ENCODE data around the gene CCDC148.
A peak's percentile ranks its signal among the peaks of the same experiment; 100 is the strongest.

Gene CCDC148

GRCh38 chr2:158205215-158205614, 251.3 kb downstream of the CCDC148 start:
- no peak for DNase-seq

GRCh38 chr2:158204741-158205165, 251.8 kb downstream of the CCDC148 start:
- peak; percentile 31 for DNase-seq

GRCh38 chr2:158202161-158202815, 254.3 kb downstream of the CCDC148 start:
- DNase-seq: peak; percentile 15

DNA sequence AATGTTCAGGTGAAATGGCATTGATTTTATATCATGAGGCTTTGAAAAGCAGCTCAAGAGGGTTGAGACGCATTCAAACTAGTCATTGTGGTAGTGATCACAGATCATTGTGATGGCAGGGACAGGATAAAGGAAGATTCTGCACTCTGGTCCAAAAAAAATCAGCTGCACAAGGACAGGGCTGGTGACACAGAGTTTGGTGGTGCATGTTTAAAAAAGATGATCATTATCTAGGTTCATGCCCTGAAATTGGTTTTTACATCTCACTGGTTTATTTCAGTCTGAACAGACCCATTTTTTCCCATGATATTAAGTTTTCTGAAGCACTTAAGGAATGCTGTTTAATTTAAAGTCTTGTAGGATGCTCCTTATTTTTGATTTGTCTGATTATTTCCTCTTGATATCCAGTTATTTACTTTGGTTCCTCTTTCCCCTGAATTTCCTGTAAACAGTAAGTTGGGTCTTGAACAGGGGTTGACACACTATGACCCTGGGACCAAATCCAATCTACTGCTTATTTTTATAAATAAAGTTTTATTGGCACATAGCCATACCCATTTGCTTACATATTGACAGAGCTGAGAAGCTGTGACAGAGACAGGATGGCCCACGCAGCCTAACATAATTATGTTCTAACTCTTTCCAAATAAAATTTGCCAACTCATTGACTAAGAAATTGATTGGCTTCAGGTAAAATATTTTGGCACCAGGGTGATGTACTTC, 256.5 kb downstream of the CCDC148 start:
- no peak for DNase-seq

DNA sequence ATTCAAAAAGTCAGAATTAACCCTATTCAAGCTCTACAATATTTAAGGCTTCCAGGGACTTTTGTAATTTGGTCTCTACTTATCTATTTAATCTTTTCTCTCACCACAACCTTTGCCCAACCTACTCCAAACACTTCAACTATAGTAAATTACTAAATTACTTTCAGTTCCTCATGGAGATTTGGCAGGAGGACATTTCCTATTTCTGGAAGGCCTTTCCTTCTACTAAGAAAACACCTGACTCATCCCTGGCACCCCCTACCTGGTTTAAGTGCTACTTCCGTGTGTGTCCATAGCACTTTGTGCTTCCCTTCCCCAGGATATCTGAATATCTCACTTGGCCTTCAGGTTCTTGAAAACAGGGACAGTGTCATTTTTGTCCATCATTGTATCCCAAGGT, 258.6 kb downstream of the CCDC148 start:
- DNase-seq: no peak

DNA sequence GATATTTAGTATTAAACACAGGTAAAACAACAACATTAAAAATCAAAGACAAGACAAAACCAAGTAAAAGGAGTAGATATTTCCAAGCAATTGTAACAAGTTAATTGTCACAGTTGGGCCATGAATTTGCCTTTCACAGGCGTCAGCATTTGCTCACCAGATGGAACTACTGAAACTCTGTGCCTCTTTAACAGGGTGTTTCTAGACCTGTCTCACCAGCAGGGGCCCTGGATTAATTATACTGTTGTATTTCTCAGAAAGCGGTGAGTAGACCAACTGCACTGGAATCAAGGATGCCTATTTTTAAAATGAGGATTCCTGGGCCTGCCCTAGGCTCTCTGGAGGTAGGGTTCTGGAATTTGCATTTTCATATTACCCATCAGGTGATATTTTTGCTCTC, 262.3 kb downstream of the CCDC148 start:
- DNase-seq: no peak

DNA sequence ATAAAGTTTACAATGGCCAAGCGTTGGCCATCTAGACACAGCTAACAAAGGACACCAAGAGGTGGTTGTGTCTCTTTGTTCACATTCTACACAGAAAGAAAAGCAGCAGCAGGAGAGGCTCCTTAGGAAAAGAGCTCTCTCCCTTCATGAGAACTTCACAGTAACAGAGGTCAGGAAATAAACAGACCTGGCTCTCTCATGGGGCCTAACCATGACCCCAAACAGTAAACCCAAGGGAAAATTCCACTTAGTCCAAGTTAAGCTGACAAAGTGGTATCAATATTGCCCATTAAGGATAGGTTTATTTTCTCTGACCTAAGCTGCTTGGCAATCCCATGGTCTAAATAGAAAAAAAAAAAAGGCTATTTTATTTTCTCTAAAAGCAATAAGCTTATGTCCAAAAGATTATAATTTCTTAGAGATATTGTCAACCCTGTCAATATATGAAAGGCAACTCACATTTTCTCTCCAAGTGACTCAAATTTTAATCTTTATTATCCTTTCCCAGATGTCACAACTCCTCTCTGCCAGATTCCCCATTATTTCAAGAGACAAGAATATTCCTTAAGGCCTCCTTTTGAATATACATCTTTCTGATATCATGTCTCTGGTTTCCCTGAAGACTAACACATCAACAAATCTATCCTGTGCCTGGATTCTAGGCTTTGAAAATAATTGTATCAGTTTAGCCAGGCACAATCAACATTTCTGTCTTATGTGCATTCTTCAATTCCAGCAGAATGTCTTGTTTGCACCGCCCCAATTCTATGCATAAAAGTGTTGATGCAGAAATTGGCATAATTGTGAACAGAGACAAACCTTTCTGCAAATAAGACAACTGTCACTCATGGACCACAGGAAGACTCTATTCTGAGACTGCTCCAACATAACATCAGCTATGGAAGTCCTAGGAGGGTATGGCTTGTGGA, 263.8 kb downstream of the CCDC148 start:
- DNase-seq: no peak

DNA sequence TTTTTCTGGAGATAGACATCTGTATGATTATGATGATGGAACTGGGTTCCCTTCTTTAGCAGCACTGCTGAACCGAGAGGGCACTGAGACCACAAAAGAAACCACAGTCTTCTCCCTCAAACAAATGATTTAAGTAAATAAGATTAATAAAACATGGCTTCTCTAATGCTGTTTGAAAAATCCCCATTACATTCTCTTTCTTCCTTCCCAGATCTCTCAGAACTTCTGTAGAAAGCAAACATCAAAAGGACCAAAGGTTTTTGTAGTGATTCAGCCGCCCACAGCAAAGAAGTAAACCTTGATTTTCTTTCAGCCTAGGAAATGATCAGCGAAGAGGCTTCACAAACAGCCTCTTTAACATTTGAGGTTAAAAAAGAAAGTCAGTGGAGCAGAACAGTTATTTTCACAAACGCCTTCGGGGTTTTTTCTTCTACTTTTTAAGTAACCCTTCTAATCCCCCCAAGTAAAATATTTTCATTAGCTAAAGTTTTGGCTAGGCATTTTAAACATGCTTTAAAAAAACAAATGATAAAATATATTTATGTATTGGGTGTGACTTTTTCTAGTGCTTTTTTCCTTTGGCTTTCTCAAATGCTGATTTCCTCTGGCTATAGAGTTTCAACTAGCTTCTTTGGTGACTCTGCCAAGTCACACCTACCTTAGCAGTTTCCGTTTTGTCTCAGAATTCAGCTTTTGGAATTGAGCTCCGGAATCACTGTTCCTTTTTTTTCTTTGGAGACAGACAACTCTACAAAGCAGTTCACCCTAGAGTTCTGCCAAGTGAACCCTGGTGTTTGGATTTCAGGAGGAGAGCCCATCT, 265.3 kb downstream of the CCDC148 start:
- DNase-seq: no peak

DNA sequence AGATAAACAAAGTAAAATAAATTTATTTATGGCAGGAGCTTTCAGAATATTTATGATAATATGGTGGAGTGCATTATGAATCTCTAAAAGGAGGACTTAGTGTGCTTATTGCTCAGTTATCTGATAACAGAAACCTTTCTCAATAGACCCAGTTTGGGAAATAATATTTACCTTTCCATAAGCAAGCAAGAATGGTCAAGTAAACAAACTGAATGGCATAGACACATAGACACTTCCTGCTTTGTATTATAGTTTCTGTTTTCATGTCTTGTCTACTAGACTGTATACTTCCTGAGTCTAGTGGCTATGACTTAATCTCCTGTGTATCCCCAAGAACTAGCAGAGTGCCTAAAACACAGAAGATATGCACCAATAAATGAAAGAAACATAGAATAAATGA, 267.0 kb downstream of the CCDC148 start:
- no peak for DNase-seq

DNA sequence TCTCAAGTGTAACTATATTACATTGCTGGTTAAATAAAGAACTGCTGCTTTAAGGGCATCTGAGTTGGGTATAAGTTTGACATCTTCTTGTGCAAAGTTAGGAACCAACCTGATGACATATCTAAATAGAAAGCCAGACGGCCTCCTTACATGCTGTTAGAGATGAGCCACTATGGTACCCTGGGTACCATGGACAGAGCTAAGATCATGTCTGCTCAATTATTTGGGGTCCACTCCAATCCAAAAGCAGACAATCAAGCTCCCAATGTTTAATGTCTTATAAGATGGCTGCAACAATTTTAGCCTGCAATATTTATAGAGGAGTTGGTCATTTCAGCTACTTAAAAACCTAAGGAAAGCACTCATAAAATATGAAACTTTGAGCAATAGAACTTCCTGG, 268.6 kb downstream of the CCDC148 start:
- DNase-seq: no peak

GRCh38 chr2:158184556-158185343, 271.8 kb downstream of the CCDC148 start:
- DNase-seq: no peak

GRCh38 chr2:158184001-158184400, 272.6 kb downstream of the CCDC148 start:
- no peak for DNase-seq

DNA sequence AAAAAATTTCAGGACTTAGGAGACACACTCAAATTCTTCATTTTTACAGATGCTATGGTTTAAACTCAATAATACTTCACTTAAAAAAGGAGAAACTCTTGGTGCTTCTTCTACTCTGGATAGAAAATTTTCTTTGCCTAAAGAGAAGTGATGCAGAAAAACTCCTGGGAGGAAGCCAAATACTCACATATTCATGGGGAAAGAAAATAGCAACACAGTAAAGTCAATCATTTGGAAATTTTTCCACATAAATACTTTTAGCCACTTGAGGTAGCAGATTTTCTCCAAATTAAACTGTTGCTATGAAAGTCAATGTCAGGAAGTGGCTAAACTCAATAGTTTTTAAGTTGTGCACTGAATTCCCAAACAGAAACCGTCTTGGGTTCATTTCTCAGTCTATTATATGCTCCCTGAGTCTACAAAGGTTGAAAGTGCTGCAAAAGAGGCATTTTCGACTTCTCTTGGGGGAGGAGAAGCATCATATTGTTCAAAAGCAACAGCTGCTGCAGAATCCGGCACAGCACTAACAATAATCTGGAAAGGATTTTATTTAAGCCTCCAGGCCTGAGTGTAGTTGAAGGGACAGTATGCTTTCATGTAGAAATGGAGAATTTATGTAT, 273.8 kb downstream of the CCDC148 start:
- no peak for DNase-seq

DNA sequence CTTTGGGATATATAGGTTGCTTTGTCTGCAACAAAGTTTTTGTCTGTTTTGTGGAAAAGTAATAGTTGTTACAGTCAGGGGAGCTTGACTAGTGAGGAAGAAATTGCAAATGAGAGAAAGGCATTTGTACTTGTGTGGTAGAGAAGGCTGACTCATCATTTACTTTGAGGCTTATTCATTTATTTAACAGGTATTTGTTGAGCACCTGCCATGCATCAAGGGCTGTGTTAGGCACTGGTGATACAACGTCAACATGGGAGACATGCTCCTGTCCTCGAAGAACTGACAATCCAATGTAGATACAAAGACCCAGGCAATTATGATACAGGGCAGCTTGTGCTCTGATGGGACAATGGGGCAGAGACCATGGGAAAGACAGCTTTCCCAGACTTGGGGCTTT, 275.4 kb downstream of the CCDC148 start:
- DNase-seq: no peak

GRCh38 chr2:158179660-158180059, 276.9 kb downstream of the CCDC148 start:
- DNase-seq: peak; percentile 7

DNA sequence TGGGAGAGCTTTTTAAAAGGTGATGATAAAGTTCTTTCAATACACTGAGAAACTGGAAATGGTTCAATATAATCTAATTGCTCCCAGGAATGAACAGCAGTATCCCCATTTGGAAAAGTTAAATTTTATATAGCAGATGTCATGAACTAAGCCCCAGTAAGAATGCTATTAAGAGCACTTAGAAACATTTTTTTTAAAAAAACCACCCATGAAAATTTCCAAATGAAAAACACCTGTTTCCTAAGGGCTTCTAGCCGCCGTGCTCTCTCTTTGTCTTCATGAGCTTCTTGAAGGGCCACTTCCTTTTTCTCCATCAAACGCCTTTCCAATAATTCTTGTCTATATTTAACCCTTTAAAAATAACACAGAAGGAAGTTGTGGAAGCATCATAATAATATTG, 277.9 kb downstream of the CCDC148 start:
- DNase-seq: no peak

- no peak for DNase-seq
Measured at GRCh38 chr2:158174956-158175355, 281.6 kb downstream of the CCDC148 start.

DNA sequence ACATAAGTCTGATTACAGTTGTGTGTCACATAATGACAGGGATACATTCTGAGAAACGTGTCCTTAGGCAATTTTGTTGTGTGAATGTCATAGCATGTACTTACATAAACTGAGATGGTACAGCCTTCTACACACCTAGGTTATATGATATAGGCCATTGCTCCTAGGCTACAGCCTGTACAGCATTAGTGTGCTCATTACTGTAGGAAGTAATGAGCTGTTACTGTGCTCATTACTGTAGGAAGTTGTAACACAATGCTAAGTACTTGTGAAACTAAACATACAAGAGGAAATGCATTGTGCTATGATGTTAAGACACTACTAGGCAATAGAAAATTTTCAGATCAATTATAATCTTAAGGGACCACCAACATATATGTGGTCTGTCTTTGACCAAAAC, 282.1 kb downstream of the CCDC148 start:
- no peak for DNase-seq

DNA sequence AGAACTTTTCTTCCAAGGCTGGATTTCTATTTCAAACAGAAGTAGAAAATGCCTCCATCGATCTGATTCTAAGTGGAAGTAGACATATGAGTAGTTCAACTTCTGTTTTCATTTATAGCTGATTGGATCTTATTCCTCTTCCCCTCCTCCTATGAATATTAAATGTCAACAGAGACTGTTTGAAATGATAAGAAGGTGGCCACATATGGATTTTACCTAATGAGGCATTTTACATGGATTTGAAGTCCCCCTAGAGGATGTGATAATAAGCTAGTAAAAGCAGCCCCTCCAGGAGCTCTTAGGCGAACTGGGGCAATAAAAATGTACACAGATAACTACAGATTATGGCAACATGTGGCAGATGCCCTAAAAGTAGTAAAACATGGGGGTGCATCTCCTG, 283.8 kb downstream of the CCDC148 start:
- DNase-seq: no peak

GRCh38 chr2:158154596-158154995, 302.0 kb downstream of the CCDC148 start:
- DNase-seq: no peak

- no peak for DNase-seq
Measured at GRCh38 chr2:158153270-158154015, 303.1 kb downstream of the CCDC148 start.
